IPS-NIHi11 (cell line): ENCODE measurements around the gene MCL1.
"Not testable (repeated sequence)": the region's sequence is repeated elsewhere in the genome, so short reads cannot be mapped to it uniquely, and the experiment has no call there.

Experiments used
- DNase-seq: peaks from one replicate; pipeline ENCODE4 v3.0.0; 2012; ENCODE audit warnings: mixed read lengths, low spot score

MCL1 gene

DNA sequence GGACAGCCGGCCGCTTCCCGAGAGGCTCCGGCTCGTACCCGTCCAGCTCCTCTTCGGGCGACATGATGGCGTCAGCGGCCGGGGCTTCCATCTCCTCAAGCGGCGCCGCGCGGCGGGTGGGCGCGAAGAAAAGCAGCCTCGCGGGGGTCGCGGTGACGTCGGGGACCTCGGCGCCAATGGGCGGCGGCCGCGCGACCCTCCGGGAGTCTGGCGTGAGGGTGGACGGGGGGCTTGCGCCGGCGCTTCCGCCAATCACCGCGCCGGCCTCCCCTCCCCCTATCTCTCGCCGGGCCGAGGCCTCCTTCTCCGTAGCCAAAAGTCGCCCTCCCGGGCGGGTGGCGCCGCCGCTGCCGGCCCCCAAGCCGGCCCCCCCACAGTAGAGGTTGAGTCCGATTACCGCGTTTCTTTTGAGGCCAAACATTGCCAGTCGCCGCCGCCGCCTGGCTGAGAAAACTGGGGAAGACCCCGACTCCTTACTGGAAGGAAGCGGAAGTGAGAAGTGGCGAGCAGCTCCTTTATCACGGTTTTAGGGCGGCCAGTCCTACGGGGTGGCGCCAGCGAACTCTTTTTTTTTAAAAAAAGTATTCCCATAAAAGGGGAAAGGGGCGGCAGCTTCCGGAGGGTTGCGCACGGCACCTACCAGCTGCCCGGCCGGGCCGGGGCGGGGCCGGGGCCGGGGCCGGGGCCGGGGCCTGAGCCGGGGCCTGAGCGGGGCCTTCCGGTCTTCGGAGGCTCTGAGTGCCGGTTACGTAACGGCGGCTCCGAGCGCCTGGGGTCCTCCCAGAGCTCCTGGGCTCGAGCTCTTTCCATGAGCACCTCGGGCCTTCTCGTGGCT is at the start of gene MCL1:
MCL1 (minus strand) TSS at position 501 of the 835 bp plus-strand sequence; CDS start at position 421, 80 bp downstream.
- peak; percentile 89 for DNase-seq

DNA sequence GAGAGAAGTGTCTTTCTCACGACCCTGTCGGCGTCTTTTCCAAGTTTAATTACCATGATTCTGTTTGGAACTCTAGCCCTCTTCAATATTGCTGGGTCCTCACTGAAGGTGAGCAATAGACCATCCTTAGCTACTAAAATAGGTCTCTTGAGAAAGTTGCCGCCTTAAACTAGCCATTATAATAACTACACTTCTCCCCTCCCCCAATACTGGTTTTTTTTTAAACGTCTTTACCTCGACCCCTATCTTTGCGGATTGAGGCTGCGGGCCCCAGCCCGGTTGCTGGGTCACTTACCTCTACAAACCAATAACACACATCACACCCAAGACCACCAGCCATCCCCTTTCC is 49.3 kb upstream of the MCL1 start:
- no peak for DNase-seq

DNA sequence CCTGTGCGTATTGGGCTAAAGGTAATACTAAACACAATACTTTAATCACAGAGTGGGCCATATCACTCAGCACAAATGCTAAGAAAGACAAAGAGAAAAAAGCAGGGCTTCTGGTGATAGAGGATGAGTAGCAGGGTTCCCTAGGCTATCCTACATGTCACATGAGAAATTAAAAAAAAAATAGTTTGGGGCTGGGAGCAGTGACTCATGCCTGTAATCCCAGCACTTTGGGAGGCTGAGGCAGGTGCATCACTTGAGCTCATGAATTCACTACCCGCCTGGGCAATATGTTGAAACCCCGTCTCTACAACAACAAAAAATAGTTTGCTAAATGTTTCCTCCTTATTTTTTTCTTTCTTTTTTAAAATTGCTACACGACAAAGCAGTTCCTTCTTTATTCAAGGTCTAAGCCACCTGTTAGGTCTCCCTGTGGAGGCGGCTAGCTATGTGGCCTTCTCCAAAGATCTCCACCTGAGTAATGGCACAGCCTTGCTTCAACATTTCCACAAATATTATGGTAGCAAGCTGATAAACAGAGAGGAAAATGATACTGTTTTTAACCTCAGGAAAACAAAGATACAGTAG is 48.5 kb upstream of the MCL1 start:
- no peak for DNase-seq

DNA sequence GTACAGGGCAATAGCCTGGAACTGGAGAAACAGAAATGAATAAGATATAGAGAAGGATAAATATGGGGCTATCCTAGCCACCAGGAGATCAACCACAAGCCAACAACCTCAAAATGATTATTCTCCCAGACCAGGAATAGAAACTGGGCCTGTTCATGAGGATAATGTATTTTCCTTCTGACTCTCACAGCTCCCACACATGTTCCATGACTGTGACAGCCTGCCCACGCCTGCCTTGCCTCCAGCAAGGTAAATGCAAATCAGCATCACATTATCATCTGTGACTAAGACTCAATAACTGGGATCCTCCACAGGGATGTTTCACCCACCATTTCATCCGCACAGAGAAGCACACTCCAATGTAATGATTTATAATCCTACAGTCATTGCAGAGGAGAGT is 46.7 kb upstream of the MCL1 start:
- DNase-seq = no peak

DNA sequence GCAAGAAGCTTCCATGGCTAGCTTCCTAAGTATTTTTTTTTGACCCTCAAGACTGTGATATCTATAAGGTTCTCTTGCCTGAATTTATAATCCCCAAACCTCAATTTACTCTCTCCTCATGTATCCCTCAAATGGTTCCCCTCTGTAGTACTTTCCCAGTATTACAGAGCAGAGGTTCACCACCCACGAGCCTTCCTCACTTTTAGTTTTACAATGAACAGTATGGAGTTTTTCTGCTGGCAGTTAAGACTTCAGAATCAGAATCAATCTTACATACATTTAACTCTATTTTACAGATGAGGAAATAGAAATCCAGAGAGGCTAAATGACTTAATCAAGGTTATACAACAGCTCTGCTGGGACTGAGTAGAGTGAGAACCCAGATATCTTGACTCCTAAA is 45.1 kb upstream of the MCL1 start:
- DNase-seq = not testable (repeated sequence)

DNA sequence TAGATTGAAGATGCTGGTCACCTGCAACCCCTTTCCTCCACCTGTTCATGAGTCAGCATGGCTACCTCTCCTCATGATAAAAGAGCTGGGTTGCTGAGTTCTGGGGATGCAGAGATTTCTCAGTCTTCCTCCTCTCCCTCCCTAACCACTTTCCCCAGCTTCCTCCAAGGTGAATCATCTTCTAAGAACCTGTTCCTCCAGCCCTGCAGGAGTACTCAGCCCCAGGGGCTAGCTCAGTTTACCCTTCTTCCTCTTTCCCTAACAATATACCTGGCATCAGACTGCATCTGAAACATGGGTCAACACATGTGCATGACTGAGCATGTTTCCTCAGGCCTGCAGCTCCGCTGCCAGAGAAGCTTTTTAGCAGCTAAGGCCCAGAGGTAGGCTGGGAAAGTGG is 44.7 kb upstream of the MCL1 start:
- not testable (repeated sequence) for DNase-seq

DNA sequence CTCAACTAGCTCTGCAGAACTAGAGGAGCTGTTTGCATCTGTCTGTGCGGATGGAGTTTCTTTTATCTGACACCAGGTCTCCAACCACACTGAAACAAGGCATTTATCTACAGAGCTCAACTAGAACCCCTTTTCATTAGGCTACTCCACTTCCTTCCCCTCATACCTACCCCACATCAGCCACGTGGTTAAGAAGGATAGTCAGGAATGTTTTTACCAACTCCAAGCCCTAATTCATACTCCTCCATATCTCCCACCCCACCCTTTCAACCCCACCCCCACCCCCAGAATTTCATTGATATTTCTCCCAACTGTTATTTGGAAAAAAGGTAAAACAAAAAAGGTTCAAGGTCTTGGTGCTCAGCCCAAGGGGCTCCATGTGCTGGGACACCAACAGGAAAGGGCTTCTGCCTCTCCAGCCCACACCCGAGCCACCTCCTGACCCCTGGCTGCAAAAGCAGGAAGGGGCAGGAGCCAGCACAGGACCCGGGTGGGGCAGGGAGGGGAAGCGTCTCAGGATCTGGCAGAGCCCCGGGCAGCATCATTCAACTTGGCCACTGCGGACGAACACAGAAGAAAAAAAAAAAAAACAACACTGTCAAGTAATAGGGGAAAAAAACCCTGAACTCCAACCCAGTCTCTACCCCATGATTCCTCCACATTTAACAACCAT is 43.0 kb upstream of the MCL1 start:
- peak; percentile 40 for DNase-seq

DNA sequence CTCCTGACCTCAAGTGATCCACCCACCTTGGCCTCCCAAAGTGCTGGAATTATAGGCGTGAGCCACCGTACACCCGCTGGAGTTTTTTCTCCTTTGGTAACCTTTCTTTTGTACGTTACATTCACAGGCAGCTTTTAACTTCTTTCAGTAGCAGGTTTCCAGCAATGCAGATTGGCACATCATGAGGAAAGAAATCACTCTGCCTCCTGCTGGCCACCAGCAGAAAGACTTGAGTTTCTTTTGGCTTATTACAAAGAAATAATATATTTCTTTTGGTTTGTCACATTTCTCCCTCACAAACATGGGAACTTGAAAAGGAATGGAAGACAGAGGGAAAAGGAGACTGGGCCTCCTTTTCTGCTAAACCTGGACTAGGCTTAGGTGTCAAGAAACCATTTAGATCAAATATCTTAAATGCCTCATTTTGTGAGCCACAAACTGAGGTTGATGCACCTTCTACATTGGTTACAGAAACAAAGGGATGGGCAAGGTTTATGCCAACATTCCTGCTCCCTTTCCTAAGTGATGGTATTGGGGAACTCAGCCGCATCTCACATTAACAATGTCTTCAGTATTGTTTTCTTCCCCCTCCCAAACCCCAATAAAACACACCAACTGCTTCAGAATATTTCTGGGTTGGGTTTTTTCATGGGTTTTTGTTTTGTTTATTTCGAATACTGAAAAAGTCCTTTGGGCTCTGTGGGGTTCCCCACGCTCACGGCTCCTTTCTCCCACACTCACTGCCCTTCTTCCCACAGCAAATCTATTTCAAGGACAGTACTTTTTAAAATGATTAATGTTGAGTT is 42.3 kb upstream of the MCL1 start:
- DNase-seq = peak; percentile 44

DNA sequence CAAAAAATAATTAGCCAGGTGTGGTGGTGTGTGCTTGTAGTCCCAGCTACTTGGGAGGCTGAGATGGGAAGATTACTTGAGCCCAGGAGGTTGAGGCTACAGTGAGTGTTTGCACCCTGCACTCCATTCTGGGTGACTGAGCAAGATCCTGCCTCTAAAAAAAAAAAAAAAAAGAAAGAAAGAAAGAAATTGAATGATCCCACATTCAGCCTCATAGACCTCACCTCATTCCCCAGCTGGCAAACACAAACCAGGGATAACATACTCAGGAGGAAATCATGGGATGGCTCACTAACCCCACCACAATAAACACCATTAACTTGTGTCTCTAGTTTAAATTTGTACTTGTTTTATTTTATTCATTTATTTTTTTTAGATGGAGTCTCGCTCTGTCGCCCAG is 41.5 kb upstream of the MCL1 start:
- DNase-seq = no peak

DNA sequence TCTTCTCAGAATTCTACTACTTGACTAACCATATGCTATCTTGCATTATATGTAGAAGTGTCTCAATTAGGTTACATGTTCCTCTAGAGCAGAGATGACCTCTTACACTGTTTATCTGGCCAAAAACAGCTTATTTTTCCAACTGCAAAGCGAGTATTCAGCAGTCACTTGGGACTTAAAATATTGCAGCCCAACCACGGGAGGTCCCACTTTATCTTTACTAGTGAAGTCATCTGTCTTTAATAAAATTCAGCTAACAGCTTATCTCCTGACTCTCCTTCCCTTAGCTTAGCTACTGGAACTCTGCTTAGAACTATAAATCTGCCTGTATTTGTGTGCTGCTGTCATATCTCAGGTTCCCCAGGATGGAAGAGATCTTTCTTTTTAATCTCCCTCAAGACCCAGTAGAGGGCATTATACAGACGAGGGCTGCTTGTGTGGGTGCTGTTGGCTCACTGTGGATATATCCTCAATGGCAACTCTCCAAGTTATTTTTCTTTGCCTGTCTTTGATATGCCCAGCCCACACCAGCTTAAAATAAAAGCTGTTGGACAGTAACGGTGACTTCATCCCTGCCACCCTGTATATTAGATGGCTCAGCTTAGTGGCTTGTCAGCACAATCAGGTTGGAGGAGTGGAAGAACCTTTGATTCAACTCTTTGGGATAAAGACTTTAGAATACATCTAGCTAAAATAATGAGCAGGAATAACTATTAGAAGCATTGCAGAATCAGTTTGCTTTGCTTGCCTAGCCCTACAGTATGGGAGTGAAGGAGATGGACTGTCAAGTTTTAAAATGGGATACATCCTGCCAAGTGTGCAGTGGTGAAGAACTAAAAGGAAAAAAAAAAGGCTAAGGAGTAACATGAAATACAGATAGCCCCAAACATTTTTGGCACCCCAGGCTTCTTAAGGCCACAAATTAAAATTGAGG is 40.4 kb upstream of the MCL1 start:
- DNase-seq = no peak

DNA sequence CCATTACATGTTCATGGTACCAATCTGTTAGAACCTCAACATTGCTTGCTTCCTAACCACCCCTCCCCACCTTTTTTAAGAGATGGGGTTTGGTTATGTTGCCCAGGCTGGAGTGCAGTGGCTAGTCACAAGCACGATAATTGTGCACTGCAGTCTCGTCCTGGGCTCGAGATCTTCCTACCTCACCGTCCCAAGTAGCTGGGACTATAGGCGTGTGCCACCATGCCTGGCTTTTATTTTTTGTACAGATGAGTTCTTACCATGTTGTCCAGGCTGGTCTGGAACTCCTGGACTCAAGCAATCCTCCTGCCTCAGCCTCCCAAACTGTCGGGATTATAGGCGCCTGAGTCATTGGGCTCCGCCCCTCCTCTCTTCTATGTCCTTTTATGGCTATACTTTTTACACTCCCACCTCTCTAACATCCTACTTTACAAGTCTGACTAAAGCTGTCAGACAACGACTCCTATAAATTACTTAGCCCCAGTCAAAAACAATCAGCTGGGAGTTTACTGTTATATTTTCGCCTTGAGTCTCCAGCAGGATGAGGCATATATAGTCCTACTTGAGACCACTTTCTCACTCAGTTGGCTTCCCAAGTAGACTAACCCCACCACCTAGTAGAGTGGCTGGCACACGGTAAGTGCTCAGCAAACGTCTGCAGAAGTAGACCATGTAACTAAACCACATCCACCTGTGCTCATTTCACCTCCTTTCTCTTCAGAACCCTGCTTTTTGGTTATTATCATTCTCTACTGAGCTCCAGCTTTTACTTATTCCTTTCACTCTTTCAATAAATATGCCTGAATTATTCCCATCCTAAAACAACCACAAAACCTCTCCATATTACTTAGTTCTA is 36.2 kb upstream of the MCL1 start:
- DNase-seq = no peak

DNA sequence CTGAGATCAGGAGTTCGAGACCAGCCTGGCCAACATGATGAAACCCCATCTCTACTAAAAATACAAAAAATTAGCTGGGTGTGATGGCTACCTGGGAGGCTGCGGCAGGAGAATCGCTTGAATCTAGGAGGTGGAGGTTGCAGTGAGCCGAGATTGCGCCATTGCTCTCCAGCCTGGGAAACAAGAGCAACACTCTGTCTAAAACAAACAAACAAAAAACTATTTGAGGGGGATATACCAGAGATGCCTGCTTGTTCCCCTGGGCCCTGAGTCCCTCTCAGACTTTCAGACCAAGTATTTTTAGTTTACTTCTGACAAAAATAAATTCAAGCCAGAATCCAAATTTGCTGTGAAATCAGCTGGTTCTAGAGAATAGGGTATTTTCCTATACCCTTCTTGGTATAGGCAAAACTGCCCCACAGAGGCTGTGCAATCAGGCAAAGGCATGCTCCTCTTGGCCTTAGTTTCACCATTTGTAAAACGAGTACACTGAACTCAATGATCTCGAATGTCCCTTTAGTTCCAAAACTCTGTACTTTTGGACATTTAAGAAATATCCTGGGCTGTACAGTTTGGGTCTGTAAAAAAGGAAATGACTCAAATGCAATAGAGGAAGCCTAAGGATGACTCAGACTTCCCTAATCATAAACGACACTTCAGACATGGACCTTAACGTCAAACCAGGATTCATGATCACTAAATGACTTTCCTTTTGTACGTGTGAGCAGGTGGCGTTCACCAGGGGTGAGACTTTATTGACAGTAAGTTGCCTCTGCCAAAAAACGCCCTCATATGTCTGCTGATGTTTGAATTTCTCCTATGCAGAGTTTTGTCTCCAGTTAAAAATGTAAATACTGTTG is 33.9 kb upstream of the MCL1 start:
- no peak for DNase-seq

DNA sequence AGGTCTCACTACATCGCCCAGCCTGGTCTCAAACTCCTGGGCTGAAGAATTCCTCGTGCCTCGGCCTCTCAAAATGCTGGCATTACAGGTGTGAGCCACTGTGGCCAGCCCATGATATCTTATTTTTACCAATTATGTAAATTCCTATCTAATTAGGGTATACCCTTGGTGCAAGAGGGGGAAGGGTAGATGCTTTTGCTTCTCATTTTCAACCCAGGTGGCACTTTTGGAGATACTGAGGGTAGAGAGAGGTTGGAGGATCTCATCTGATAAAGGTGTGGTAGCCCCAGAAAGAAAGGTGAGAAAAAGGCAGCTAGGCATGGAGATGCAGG is 32.6 kb upstream of the MCL1 start:
- DNase-seq = no peak

DNA sequence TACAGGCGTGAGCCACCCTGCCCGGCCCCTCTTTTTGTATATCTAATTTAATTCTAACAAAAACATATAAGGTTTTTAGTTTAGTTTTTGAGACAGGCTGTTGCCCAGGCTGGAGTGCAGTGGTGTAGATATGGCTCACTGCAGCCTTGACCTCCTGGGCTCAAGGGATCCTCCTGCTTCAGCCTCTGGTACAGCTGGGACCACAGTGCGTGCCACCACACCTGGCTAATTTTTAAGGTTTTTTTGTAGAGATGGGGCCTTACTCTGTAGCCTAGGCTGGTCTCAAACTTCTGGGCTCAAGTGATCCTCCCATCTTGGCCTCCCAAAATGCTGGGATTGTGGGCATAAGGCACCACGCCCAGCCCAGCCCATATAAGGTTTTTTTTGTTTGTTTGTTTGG is 31.2 kb upstream of the MCL1 start:
- no peak for DNase-seq

DNA sequence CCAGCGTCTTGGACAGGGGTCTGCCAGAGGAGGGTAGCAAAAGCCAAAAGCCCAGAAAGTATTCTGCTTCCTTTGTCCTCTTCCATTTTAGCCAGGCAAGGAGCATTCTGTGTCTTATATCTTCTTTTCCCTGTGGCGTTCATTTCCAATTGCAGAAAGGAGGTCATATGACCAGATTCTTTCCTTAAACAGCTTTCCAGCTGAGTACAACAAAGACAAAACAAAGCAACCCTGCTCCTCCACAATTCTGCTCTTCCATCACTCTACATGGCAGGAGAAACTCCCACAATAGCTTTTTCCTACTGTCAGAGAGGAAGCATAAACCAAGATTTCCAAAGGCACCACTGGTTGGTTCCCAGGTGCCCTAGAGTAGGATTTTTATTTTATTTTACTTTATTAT is 30.3 kb upstream of the MCL1 start:
- no peak for DNase-seq

DNA sequence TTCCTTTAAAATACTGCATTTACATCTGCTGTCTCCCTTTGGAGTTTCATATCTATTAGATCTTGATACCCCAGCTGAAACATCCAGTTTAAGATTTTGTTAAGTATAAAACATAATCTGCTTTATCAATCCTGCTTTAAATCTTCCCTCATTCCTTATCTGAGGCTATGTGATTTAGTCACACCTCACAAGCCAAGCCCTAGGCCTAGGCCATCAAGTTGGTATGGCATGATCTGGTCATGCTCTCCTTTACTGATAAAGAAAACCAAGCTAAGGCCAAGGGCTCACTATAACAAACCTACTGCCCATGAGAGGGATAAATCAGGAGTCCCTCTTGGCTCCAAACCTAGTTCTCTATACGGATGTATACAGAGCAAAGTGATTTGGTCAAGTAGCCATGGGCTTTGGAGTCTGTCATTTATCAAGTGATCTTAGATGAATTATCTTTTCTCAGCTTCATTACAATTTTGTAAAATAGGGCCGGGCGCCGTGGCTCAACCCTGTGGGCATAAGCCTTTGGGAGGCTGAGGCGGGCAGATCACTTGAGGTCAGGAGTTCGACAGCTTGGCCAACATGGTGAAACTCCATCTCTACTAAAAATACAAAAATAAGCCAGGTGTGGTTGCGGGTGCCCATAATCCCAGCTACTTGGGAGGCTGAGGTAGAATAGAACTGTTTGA is 27.2 kb upstream of the MCL1 start:
- DNase-seq = no peak

DNA sequence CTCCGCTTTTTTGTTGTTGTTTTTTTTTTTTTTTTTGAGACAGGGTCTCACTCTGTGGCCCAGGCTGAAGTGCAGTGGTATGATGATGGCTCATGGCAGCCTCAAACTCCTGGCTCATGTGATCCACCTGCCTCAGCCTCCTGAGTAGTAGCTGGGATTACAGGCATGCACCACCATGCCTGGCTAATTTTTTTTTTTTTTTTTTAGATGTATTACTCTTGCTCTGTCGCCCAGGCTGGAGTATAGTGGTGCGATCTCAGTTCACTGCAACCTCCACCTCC is 26.0 kb upstream of the MCL1 start:
- DNase-seq = not testable (repeated sequence)

DNA sequence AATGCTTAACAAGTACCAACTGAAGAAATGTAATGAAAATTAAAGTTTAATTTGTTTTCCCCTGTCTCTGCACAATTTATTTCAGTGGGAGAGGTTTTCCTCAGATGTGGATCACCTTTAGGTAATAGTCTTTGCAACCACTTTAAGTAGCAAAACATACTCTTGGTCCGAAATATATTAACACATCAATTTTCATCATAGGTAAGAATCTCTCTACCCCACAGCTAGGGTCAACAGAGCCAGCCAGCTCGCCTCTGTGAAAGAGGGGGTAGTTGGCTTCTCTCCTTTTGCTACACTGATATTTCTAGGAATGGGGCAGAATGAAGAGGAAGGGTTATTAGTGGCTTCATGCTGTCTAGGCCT is 24.8 kb upstream of the MCL1 start:
- DNase-seq = no peak

DNA sequence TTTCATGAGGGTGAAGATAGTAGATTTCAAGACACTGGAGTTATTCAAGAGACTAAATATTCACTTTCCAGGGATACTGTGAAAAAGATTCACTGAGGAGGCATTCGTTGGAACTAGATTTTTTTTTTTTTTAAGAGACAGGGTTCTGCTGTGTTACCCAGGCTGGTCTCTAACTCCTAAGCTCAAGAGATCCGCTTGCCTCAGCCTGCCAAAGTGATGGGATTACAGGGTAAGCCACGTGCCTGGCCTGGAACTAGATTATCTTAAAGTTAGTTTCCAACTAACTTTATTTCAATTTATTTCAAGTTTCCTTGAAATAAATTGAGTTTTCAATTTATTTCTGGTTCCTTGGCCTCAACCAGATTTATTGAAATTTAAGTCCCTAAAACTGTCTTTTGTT is 24.3 kb upstream of the MCL1 start:
- DNase-seq = no peak
